ENCODE data around the gene TRHDE.

GRCh38 chr12:72315858-72316257, 43.7 kb downstream of the TRHDE start:
- TF ChIP-seq EZH2 (IDR thresholded peaks at IDR 0.05; ENCODE audit: borderline replicate concordance, low read depth, low read length, severe bottlenecking) (no peak), MYC (IDR thresholded peaks at IDR 0.05; ENCODE audit: low read depth, low read length) (no peak), POLR2A (IDR thresholded peaks at IDR 0.05; ENCODE audit: low read depth, low read length) (no peak), CTCF (IDR thresholded peaks at IDR 0.05; ENCODE audit: extremely low read depth in 1 of 2, insufficient read depth in 1 of 2, low read depth in 1 of 2, low read length in 2 of 2) (no peak), POLR2AphosphoS5 (IDR thresholded peaks at IDR 0.05; ENCODE audit: insufficient read depth, low read depth, low read length) (no peak), MAX (IDR thresholded peaks at IDR 0.05; ENCODE audit: insufficient read depth, insufficient read length) (no peak), FOS (IDR thresholded peaks at IDR 0.05; ENCODE audit: borderline replicate concordance, insufficient read depth, low read length) (no peak), GATA2 (IDR thresholded peaks at IDR 0.05; ENCODE audit: insufficient read depth, insufficient read length, low read depth, low read length) (no peak), JUN (IDR thresholded peaks at IDR 0.05; ENCODE audit: borderline replicate concordance, insufficient read depth, insufficient read length, low read depth) (no peak)
